Measurements from ENCODE around the gene ACOT11.

DNA sequence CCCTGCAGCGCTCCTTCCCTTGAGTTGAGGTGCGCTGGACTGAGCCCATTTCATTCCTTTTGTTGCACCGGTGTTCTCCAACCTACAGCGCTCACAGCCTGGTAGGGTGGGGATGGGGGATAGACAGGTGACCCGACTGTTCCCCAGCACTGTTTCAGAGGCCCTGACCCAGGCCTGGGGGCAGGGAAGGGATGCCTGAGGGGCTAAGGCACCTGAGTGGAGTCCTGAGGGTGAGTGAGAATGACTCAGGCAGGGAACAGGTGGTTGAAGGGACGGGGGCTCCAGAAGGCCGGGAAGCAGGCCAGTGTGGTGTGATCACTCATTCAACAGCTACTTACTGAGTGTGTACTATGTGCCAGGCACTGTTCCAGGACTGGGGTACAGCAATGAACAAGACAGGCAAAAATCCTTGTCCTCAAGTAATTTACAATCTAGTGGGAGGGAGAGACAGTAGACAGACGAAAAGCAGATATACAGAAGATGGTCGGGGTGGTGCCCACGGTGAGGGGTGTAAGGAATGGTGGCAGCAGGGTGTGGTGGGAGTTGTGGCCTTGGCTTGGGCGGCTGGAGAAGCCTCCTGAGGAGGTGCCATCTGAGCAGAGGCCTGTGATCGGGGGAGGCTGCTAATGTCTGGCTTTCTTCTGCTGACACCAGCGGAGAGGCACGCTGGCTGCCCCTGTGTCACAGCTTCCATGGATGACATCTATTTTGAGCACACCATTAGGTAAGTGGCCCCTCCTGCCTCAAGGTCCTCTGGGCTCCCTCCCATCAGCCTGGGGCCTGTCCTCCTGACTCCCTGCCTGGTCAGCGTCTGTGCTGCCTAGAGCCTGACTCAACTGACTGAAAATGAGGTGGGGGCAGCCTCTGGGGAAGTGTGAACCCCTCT lies 37.4 kb downstream of the ACOT11 start:
- TF ChIP-seq, protein P1, sequence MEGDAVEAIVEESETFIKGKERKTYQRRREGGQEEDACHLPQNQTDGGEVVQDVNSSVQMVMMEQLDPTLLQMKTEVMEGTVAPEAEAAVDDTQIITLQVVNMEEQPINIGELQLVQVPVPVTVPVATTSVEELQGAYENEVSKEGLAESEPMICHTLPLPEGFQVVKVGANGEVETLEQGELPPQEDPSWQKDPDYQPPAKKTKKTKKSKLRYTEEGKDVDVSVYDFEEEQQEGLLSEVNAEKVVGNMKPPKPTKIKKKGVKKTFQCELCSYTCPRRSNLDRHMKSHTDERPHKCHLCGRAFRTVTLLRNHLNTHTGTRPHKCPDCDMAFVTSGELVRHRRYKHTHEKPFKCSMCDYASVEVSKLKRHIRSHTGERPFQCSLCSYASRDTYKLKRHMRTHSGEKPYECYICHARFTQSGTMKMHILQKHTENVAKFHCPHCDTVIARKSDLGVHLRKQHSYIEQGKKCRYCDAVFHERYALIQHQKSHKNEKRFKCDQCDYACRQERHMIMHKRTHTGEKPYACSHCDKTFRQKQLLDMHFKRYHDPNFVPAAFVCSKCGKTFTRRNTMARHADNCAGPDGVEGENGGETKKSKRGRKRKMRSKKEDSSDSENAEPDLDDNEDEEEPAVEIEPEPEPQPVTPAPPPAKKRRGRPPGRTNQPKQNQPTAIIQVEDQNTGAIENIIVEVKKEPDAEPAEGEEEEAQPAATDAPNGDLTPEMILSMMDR (conservative IDR thresholded peaks at IDR 0.05; ENCODE audit: low read depth, low read length) = no peak
- TF ChIP-seq POLR2A (IDR thresholded peaks at IDR 0.05; ENCODE audit: low read depth, low read length) = no peak
- TF ChIP-seq MAFK (IDR thresholded peaks at IDR 0.05; ENCODE audit: low read depth, low read length) = no peak
- no peak for TF ChIP-seq CEBPB (IDR thresholded peaks at IDR 0.05; ENCODE audit: low read depth, low read length)
- TF ChIP-seq RFX5 (IDR thresholded peaks at IDR 0.05; ENCODE audit: low read depth, low read length) = no peak
